NCI-H82 treated with DMSO at 0.1 percent for 48 hours (cell line): ENCODE measurements around the gene SELP.

Experiments used
- DNase-seq: peaks from one replicate; lab custom pipeline; 2025; ENCODE audit not compliant: unreplicated experiment; lab: John Stamatoyannopoulos, UW

SELP gene

DNA sequence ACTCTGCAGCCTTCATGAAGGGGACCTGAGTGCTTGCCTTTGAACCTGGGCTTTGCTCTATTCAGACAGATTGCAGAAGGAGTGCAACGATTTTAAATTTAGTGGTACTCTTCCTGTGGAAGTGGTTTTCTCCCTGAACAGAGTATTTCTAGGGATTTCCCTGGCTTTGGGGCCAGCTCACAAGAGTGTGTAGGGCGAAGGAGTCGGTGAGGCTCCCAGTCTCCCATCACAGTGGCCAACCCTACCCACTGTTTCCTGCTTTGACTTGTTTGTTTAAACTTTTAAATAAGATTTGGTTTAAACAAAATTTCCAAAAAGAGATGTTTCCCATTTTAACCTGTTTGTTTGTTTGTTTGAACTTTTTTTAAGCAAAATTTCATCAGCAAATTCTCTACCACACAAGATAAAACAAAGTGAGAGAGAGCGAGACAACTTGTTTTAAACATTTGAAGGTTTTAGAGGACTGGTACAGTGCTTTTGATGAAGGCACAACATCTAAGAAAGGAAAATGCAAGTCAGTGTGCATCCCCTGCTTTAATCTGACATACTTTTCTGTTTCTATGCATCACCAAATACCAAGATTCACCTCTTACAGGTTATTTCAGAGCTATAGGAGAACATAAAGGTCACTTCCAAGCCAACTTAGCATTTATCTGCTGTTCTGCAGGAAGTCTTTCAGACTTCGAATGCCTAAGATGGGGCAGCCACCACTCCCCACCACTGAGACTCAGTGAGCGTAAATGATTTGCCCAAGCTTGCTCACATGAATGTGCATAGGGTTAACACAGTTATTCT, 6.6 kb downstream of the SELP start:
- no peak for DNase-seq

DNA sequence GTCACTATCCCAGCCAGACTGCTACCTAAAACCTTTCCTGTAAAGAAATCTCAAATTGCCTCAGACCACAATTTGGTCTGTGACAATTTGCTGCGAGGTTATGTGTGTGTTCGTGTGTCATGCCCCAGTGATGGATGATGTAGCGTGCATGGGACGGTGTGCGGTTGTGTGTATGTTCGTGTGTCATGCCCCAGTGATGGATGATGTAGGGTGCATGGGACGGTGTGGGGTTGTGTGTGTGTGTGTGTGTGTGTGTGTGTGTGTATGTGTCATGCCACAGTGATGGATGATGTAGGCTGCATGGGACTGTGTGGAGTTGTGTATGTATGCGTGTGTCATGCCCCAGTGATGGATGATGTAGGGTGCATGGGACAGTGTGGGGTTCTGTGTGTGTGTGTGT, 9.4 kb downstream of the SELP start:
- no peak for DNase-seq

DNA sequence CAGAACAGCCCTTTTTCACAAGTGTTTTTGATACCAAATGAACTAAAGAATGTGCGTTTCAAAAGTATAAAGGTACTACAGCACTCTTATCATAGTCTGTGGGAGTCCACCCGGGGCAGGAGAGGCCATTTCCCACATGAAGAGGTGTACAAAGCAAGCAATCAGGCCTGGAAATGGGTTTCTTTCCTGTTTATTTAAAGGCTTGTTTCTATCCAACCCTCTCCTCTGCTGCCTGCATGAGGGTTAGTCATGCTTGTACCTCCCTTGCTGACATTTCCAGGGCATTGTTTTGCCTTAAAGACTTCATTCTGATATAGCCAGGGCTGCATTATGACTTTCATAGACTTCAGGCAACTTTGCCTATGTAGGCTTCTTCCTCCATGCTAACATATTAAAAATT, 11.6 kb downstream of the SELP start:
- no peak for DNase-seq

DNA sequence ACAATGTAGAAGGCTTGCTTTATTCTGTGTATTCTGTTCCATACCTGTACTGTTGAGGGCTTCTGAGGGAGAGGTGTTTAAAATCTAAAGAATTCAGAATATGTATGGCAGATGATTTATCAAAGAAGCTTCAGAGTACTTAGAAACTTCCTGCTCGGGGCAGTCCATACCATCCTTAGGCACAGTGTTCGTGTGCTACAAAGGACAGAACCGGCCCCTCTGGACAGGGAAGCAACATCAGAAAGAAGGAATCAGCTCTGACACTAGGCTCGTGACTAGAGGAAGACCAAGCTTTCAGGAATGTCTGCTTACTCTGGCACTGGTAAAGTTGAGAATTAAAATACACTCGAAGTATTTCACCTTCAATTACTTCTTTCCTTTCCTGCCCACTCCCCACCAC, 14.1 kb downstream of the SELP start:
- DNase-seq, result no peak

DNA sequence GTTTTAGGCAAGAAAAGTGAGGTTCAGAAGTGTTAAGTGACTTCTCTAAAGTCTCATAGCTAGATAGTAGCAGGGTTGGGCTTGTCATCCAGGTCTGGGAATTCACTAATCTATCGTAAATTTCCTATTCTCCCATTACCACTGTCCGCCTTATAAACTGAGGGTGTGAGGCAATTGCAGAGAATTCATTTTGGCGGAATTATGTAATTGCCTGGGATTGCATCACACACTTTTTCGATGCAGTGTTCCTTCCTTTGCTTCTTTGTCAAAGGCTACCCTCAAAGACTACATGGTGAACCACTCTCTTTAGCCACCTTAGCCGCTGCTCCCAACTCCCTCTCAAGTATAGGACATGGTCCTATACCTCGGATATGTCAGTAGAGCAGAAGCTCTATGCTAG, 19.1 kb downstream of the SELP start:
- no peak for DNase-seq

DNA sequence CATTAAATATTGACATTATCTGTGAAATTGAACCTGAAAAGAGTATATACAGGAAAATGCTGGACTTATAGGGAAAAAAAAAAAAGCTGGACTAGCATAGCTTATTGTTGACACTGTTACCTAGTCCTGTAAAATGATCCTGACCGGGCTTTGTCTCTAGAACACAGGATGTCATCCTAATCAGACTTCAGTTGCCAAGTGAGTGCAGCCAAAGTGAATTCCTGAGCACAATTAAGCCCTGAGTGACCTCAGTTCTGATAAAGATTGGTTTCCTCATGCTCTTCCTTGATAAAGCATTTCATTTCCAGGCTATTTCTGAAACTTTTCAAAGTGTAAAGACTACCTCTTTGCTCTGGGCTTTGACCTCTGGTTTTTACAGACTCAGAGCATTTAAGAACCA, 19.8 kb downstream of the SELP start:
- DNase-seq, result no peak

DNA sequence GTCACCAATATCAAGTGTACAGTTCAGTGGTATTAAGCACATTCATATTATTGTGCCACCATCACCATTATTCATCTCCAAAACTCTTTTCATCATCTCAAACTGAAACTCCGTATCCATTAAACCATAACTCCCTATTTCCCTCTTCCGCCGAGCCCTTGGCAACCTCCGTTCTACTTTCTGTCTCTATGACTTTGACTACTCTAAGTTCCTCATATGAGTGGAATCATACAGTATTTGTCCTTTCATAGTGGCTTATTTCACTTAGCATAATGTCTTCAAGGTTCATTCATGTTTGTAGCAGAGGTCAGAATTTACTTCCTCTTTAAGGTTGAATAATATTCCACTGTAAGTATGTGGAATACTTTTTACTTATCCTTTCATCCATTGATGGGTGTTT, 21.7 kb downstream of the SELP start:
- DNase-seq, result no peak

DNA sequence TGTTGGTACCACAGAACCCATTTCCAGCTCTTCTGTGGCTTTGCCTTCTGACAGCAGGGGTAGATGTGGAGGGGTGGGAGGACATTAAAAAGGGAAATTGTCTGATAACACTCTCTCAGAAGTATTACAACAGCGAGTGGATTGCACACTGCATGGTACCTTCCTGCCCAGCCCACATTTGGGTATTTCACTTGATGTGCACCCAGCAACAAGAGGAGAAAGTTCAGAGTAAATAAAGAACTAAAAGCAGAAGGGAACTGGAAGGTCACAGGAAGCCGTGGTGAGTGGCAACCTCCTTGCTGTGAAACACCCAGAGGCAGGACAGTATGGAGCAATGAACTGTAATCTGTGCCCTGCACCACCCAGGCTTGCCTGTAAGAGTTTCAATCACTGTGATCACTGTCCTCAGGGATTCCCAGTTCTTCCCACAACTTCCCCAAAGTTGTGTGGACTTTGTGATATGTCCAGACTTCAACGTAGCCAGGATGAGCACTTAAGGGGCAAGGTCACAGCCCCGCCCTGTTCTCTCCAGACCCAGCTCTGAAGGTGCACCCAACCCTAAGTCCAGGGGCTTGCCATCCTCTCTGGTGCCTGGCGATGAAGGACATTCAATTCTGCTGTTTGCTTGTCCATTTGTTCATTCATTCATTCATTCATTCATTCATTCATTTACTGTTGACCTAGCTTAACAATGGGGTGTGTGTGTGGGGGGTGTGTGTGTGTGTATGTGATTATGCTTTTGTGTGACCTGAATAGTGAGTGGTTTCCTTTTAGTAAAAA, 25.0 kb downstream of the SELP start:
- DNase-seq, result no peak

DNA sequence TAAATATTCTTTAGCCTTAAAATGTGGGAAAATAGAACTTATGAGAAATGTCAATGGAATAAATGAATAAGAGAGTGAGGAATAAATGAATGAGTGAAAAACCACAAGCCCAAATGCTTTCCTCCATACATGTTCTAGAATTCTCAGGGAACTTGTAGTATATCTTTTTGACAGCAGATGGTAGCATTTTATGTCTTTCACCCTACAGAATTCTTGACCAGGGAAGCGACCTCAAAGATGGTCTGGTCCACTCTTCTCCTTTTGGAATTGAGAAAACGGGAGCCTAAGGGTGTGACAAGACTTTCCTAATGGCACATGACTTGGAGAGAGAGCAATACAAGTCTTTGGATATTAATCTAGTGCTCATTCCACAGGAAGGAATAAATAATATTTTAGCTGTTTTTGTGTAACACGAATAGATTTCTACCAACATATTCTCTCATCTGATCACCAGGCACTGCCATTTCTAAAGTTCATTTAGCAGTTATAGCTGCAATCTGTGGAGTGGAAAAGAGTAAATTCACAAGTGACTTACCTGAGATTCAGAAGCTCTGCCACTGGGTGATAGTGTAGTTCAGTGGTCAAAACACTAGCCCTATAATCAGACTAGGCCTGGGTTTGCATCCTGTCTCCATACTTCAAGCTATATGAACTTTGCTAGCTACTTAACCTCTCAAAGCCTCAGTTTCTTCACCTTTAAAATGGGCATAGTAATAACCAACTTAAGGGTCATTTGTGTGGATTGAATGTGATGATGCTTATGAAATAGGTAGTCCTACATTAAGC, 28.6 kb downstream of the SELP start:
- DNase-seq, result no peak

DNA sequence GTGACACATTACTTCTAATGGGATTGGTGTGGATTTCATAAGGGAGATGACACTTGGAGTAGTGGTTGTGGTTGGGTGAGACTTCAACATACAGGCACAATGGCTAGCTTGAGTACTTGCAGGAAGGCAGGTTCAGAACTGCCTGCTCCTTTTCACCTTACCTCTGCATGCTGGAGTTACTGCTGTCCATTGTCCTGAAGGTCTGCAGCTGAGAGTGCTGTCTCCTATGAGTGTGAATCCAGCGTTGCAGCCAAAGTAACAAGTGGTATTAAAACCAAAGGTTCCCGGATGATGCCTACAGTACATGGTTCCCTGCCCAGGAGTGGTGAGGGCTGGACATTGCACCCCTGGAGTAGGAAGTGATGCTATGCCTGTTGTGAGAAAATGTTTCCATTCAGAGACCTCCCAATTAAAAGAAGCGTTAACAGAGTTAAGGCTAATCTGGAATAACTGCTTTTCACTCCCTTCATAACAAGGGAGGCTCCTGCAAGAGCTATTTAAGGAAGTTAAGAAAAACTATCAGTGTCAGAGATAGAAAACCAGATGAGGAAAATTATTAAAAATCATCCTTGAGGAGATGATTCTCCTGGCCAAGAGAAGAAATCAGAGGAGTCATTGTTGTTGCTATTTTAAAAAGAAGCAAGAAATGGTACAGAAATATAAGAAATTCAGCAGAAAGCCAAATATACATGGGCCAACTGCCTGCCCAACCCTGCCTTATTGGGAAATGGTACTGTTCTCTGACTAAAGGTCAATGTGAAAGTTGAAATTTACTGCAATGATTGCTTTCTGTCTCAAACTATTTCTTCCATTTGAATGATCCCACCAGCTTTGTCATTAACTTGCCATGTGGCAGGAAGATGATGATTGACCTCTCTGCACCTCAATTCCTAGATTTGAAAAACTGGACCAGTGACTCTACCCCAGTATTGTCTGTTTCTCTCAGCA, 33.9 kb downstream of the SELP start:
- DNase-seq, result no peak

DNA sequence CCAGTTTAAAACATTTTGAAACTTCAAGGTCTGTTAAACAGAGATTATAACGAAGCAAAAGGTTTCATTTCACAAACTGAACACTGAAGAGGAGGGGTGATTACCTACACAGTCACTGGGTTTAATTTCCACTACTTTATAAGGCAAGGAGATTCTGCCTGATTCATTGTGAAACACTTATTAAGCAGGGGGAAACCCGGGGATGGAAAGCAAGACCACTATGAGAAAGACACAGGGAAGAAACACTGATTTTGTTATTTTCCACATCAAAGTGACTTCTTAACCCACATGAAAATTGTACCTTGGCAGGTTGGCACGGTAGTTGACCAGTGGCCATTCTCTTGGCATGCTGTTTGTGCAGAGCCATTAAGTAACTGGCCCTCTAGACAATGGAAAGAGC, 35.5 kb downstream of the SELP start:
- no peak for DNase-seq

DNA sequence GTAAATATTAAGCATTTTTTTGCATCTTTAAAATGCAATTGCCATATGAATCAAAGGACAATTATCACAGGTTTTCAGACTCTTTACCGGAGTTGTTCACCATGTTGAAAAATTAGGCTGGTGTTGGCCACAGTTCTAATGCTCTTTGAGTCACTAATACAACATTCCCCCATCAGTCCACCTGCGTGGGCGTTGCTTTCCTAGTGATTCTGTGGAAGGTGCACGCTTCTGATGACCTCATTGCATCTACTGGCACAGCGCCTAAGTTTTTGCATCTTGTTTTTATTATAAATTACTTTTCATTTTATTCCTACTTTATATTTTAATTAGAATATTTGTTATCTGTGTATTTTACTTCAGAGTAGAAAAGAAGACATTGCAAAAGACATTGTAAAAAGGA, 39.0 kb downstream of the SELP start:
- no peak for DNase-seq

DNA sequence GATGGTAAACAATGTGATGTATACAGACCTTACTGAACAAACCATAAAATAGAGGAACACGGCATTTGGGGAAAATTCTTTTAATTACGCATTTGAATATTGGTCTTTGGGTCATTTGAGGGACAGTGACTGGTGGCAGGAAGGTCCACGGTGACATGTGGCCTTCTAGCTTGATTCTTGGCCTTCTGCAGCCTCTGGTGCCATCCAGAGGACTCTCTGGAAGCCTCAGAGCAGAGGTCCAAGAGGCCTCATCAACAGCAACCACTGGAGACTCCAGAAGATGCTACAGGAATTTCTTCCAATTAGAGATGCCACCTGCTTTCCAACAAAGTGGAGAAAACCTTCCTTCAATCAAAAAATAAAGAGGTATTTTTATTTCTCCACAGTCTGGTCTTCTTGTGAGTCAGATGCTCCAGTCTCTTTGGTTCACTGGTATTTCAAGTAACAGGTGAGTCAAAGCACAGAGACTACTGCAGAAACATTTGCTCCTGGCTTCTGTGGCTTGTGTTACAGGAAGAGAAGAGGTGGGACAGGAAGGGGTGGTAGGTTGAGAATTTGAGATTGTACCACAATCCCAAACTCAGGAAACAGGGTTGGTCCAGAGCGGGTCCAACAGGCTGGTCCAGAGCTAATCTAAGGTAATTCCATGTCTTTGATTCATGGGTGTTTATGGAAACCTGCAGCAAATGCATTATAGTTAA, 41.0 kb downstream of the SELP start:
- no peak for DNase-seq

DNA sequence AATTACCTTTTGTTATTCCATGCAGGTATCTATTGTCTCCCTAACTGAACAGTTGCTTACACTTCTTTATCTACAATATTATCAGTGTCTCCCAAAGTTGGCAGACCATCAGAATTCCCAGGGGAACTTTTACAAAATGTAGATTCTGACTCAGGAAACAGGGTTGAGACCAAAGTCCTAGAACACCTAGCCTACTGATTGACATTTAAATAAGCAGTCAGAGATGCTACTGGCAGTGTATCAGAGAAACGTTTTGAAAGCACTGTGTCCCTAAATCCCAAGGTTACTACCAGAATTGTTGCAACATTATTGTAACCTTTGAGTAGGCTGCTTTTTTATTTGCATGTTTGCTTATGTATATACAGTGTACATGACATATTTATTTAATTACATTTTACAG, 41.8 kb downstream of the SELP start:
- DNase-seq, result no peak

DNA sequence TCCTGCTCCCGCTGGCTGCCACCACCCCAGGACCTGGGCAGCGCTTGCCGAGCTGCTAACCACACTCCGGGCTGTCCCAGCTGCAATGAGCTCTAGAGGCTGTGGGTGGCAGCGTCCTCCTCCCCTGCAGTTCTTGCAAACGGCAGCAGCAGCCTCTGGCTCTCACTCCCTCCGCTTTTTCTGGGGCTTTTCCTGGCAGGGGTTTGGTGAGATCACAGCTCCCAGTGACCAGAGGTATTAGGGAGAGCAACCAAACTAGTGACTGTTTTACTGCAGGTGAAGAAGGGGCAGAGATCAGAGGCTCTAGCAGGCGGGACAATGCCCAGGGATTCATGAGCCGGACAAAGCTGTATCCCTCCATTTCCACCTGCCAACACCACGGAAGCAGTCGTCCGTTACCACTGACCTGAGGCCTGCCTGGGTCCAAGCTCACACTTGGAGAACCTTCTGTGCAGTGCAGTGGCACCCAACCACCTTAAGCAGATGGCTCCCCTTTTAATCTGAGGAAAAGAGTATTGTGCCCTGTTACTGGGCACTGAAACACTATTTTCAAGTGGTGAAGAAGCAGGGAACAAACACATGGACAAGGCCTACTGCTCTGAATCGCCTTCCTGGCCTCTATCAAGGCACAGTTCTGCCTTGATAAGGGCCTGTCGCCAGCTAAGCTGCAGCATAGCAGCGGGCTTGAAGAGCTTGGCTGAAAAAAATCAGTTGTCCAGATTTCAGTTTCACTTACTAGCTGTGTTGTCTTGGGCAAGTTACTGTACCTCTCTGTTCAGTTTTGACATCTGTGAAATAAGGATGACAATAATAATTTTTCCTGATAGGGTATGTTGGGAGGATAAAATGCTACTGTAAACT, 43.3 kb downstream of the SELP start, which contains the start of gene F5:
TSS of gene F5 (minus strand) at position 87 of the 861 bp plus-strand sequence. CDS start 95 bp downstream, outside the sequence.
- DNase-seq, result peak; percentile 27

DNA sequence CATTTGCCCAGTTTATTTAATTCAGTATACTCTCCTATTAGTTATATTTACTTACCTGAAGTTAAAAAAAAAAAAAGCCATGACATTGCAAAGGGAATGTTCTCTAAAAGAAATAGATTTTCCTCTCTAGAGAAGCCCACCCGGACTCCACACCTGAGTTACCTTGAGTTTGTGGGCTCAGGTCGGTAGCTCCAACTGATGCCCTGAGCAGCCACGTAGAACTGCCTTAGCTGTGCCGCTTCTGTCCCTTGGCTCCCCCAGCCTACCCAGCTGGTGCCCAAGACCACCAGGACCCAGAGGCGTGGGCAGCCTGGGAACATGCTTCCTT, 43.9 kb downstream of the SELP start:
- DNase-seq, result no peak

DNA sequence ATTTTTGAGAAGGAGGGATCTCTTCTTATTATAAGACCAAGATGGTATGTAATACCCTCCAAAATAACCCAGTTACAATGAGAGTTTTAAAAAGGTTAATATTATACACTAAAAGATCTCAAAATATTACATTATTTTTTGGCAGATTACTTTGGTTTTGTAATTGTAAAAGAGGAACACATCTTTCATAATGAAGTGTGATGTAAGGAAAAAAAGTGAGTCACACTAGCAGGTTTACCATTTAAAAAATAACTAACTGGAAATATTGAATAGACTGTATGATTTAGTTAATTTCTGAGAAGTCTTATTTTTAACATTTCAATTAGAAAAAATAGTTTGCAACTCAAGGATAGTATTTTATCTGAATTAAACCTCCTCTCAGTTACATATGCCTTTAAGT, 44.7 kb downstream of the SELP start:
- DNase-seq, result no peak

DNA sequence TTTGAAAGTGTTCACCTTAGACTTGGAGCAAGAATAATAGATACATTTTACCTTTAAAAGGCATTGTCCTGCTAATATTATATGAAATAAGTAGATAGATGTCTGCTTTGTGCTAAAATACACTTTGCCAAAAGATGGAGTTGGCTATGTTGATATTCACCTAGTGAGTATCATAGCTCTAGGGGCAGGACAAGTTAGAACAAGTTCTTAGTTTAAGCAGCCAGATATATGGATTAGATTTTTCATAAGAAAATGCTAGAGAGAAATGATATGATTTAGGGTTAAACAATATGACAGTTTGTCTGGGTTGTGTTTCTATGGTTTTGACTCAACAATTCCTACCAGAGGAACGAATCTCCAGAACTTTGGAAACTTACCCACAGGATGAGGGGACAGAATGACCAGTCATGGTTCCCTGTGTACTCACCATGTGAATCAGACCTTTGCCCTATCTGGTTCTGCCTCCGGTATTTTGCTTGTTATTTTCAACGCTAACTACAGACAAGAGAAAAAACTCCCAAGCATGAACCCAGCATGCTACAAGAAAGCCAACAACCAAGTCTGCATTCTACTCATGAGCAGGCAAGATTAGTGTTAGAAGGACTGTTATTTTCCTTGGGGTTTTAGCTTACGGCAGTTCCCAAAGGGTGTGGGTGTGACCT, 45.3 kb downstream of the SELP start:
- DNase-seq, result no peak
